ENCODE results near the gene SETD9. TPM values are rescaled to one million over a fixed set of nuclear protein-coding genes. Genes with fewer than 3 reads are reported as not detected.

The SETD9 gene
- total and polyA plus RNA-seq, 10 donors = 3.7 to 6.2 (median 6.0) TPM

- peak overlapping the region; percentile 39 to 91 (median 81) for H3K27ac ChIP-seq
- intact Hi-C loops (cut with DNase I; ENCODE audit: low total_unique reads) = no loop called here
- H3K36me3 ChIP-seq = peaks cover 0 to 26% (median 7%) of the 10 kb centered on the region in 6 donors
- peak overlapping the region; percentile 80 to 97 (median 92) for H3K4me3 ChIP-seq
- DNase-seq = peak; percentile 89
- TF ChIP-seq CTCF (IDR thresholded peaks at IDR 0.05 in 8 of 11, conservative IDR thresholded peaks at IDR 0.05 in 3 of 11) = no peak
- TF ChIP-seq POLR2A (IDR thresholded peaks at IDR 0.05) = no peak
- peak in 2 of 3 donors; percentile 53 to 55 for TF ChIP-seq POLR2AphosphoS5 (IDR thresholded peaks at IDR 0.05)
- H3K27me3 ChIP-seq (replicated peaks in 1 of 7) = peaks cover 0 to 6% (median 0%) of the 10 kb centered on the region in 7 donors
- H3K4me1 ChIP-seq = peaks cover 4 to 49% (median 25%) of the 10 kb centered on the region in 6 donors
- WGBS, 5 donors = 0 to 1% (median 1%) methylated on average over 27 to 33 of the region's 33 CpGs
- H3K9me3 ChIP-seq = no peaks in the 10 kb centered on the region
These were observed 41.3 kb downstream of the SETD9 start for GRCh38 chr5:56950626-56951125.

DNA sequence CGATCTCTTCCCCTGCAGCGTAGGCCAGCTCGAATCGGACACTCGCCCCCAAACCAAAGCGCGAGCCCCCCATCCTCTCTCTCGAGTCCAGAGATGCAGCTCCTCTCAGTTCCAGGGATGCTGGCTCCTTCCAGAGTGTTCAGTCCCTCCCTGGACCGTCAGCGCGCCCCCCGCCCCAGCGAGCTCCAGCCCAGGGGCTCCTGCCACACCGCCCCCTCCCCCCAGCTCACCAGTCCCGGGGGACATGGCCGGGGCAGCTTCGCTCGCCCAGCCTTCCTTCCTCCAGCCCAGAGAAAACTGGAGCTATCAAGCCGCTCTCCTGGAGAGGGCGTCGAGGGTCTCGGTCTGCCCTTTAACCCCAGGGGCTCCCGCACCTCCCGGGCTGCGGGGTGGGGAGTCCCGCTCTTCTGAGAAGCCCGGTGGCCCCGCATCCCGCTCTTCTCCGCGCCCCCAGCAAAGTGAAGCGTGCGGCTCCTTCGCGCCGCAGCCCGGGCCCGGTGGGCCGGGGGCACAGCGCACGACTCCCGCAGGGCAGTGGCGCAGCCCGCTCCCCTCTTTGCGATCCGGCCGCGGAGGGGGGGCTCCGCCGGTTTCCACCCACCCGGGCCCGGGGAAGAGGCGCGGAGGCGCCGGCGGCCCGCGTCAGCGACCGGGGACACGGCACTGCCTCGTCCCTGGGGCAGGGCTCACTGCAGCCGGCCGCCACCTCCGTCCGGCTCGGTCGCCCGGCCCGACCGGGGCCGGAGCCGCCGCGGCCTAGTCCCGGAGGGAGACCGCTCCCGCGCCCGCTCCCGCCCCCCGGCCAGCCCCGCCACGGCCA lies 41.9 kb downstream of the SETD9 start:
- H3K4me1 ChIP-seq = peaks cover 4 to 49% (median 25%) of the 10 kb centered on the region in 6 donors
- H3K27ac ChIP-seq = peak overlapping the region; percentile 39 to 91 (median 81)
- peaks cover 0 to 20% (median 3%) of the 10 kb centered on the region in 6 donors for H3K36me3 ChIP-seq
- H3K9me3 ChIP-seq = no peaks in the 10 kb centered on the region
- intact Hi-C loops (cut with DNase I; ENCODE audit: low total_unique reads) = no loop called here
- peak overlapping the region; percentile 80 to 97 (median 92) for H3K4me3 ChIP-seq
- peaks cover 0 to 6% (median 0%) of the 10 kb centered on the region in 7 donors for H3K27me3 ChIP-seq (replicated peaks in 1 of 7)
- no peak for TF ChIP-seq POLR2AphosphoS5 (IDR thresholded peaks at IDR 0.05)
- TF ChIP-seq POLR2A (IDR thresholded peaks at IDR 0.05) = no peak
- peak; percentile 86 for DNase-seq
- 0 to 2% (median 1%) methylated on average over 31 to 85 of the region's 85 CpGs for WGBS, 5 donors

DNA sequence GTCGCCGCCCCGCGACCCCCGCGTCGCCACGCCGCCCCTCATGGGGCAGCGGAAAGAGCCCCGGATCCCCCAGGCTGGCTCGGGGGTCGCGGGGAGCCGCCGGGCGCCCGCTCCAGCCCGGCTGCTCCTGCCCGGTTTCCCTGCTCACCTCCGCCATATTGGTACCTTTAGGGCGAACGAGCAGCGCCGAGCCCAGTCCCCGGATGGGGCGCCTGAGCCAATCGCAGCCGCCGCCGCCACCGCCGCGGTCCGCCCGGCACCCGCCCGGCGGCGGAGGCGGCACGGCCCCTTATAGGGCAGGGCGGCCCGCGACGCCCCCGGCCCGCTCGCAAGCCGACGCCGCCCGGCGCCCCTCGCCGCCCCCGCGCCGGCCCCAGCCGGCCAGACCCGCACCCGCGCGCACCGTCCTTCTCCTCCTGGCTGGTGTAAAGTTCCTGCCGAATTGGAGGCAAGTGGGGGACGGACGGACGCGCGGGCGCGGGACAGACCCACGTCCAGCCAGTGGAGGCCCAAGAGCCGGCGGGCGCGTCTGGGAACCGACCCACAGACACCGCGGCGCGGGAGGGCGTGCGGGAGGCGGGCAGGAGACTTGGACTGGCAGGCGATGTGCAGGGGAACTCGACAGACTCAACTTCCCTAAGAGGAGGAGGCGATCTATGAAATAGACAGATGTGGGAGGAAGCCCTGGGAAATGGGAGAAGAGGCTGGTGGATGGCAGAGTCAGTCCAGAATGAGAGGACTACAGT lies 42.7 kb downstream of the SETD9 start, which contains the start of gene MIER3:
Gene MIER3, minus strand, starts transcription at position 178 of the 746 bp plus-strand sequence. Its CDS starts 21 bp downstream, at position 157.
- TF ChIP-seq POLR2AphosphoS5 (IDR thresholded peaks at IDR 0.05) (peak in 2 of 3 donors; percentile 41 to 42), CTCF (IDR thresholded peaks at IDR 0.05 in 8 of 11, conservative IDR thresholded peaks at IDR 0.05 in 3 of 11) (no peak)
- Histone ChIP-seq H3K27ac (peak within 1 kb of the TSS; percentile 43 to 91 (median 81)), H3K36me3 (peaks cover 0 to 12% (median 0%) of the 10 kb centered on the region in 6 donors), H3K4me3 (peak within 1 kb of the TSS; percentile 80 to 97 (median 92)), H3K9me3 (no peaks in the 10 kb centered on the region), H3K27me3 (replicated peaks in 1 of 7) (peaks cover 0 to 6% (median 0%) of the 10 kb centered on the region in 7 donors), H3K4me1 (peaks cover 4 to 46% (median 25%) of the 10 kb centered on the region in 6 donors)
- WGBS, 5 donors = 0 to 1% (median 0%) methylated on average over 23 to 89 of the region's 89 CpGs
- intact Hi-C loops (cut with DNase I; ENCODE audit: low total_unique reads) = no loop called here
- peak; percentile 96 for DNase-seq

DNA sequence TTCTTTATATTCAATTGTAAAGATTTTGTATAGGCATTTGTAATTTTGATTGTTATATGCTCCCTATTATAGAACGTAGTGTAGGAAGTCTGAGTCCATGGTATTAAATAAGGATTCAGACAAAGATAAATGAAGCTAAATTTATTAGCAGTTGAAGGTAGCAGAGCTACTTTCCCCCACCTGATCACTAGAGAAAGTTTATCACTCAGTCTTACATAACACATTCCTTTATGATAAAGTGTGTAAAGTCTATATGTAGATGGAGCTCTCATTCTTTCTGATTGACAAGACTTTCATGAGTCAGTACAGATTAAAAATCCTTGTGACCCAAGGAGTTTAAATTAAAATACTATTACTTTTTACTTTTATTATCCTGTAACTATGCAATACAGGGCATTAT lies 44.9 kb downstream of the SETD9 start:
- 89 to 94% (median 93%) methylated on average over 1 of the region's 1 CpG for WGBS, 5 donors
- H3K36me3 ChIP-seq = no peaks in the 10 kb centered on the region
- H3K27me3 ChIP-seq (replicated peaks in 1 of 7) = peaks cover 0 to 6% (median 0%) of the 10 kb centered on the region in 7 donors
- no peak for DNase-seq
- no peak overlapping the region for H3K4me3 ChIP-seq
- TF ChIP-seq POLR2A (IDR thresholded peaks at IDR 0.05) (no peak), POLR2AphosphoS5 (IDR thresholded peaks at IDR 0.05) (no peak), CTCF (IDR thresholded peaks at IDR 0.05 in 8 of 11, conservative IDR thresholded peaks at IDR 0.05 in 3 of 11) (no peak)
- H3K9me3 ChIP-seq = no peaks in the 10 kb centered on the region
- intact Hi-C loops (cut with DNase I; ENCODE audit: low total_unique reads) = no loop called here
- H3K4me1 ChIP-seq = peaks cover 4 to 32% (median 23%) of the 10 kb centered on the region in 6 donors
- H3K27ac ChIP-seq = no peak overlapping the region

All from spleen (tissue), 11 donors.